A172 (cell line): ENCODE data around the gene UNC13B. TPM values are rescaled to one million over a fixed set of nuclear protein-coding genes. Genes with fewer than 3 reads are reported as not detected.
A peak's percentile ranks its signal among the peaks of the same experiment; 100 is the strongest.

ENCODE experiments used
- DNase-seq: peaks from one replicate; pipeline ENCODE4 v3.0.0-alpha.2; 2015; ENCODE audit warnings: low spot score
- total RNA-seq: library from RNA; depleted of rRNA; stranded (reverse); fragments of >200 nt; shearing (Covaris generic); gene quantifications from 2 replicates; pipeline ENCODE4 v1.2.3, GENCODE V29; 2014

The UNC13B gene
- total RNA-seq, 1 experiment from 2014 or later, result 6.7 TPM

DNA sequence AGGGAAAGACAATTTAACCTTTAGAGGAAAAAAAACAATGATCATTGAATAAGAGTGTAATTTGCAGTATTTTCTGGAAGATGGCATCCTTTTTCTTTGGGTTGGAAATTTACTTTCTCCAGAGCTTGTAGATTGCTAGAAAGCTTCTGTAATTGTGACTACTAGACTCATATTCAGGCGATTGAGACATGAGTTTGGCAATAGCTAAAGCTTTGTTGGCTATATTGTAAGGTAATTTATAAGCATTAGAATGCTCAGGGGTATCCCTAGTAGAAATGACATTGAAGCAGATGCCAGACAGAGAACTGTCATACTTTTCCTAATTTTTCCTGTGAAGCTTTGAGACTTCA is 115.3 kb downstream of the UNC13B start:
- DNase-seq, result no peak

GRCh38 chr9:35277628-35278359 is 116.0 kb downstream of the UNC13B start:
- DNase-seq, result peak; percentile 47

GRCh38 chr9:35279946-35280345 is 118.1 kb downstream of the UNC13B start:
- no peak for DNase-seq

DNA sequence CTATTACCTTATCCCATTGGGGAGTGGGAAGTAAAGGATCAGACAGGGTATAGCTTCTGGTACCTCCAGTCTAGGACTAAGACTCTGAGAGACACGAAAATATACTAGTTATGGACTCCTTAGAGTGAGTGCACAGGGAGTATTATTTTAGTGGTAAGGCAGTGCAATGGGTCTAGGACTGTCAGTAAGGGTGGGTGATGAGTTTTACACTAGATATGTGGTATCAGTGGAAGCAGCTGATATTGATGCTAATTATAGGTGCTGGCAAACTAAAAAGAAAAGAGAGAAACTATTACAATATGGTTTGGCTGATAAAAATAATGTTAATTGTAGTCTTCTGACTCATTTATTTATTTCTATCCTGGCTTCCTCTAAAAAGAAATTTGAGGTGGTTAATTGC is 118.6 kb downstream of the UNC13B start:
- DNase-seq, result no peak

DNA sequence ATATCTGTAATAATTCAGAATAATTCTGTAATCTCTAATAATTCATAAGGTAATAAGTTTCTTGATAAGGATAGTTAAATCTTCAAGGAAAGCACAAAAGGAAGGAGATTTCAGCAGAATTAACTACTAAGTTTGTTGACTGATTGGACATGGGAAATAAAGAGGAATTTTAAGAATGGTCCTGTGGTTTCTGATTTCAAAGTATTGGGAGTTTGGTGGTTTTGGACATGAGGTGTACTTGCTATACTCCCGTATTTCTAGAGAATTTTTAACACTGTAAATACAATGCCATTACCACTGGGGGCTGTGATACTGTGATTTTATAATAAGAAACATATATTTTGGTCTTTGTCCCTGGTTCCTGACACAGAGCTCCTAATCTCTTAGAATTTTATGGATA is 123.9 kb downstream of the UNC13B start:
- no peak for DNase-seq

GRCh38 chr9:35286381-35286780 is 124.6 kb downstream of the UNC13B start:
- DNase-seq, result no peak

- DNase-seq, result no peak
These were observed 126.3 kb downstream of the UNC13B start for GRCh38 chr9:35287987-35288632.

GRCh38 chr9:35288778-35289177 is 127.0 kb downstream of the UNC13B start:
- DNase-seq, result no peak

GRCh38 chr9:35293376-35293964 is 131.7 kb downstream of the UNC13B start:
- no peak for DNase-seq

DNA sequence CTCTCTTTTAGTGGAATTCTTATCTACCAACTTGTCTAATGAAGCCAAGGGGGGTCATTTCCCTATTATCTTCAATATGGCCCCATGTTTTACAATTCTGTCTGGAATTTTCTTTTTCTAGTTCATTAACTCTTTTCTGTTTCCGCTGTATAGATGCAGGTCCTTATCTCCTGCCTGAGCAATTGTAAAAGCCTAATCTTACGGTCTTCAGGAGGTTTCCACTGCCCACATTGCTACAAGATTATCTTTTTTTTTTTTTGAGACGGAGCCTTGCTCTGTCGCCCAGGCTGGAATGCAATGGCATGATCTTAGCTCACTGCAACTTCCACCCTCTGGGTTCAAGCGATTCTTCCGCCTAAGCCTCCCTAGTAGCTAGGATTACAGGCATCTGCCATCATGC is 132.3 kb downstream of the UNC13B start:
- DNase-seq, result no peak

DNA sequence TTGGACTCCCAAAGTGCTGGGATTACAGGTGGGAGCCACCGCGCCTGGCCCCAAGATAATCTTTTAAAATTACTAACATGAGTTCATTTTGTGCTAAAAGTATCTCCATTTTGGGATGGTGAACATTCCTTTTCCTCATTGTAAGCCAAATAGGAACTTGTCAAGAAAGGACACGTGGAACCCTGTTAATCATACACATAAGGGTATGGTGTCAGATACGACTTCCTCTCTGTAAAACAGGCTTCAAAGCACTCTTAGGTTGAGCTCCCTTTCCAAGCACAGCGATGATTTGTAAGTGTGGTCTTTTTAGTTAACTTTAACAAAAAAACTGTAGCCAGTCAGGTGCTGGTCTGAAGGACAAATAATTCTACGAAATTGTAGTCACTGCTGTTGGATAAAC is 132.7 kb downstream of the UNC13B start:
- DNase-seq, result no peak

GRCh38 chr9:35295369-35296036 is 133.7 kb downstream of the UNC13B start:
- no peak for DNase-seq

DNA sequence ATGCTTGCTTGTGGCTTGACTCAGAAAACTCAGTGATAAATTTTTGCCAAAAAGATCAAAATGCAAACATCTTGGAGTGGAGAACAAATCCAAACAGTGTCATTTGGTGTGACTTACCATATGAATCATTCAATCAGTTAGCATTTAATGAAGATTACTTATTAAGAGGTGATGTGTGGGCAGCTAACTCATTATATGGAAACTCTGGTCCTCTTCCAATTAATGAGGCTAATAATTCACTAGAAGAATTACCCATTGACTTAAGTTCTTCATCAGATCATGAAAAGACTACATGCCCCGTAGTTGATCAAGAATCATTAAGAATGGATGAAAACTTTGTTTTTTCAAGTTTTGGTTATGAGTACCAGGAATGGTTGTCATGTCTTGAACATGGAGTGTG is 141.8 kb downstream of the UNC13B start:
- no peak for DNase-seq

DNA sequence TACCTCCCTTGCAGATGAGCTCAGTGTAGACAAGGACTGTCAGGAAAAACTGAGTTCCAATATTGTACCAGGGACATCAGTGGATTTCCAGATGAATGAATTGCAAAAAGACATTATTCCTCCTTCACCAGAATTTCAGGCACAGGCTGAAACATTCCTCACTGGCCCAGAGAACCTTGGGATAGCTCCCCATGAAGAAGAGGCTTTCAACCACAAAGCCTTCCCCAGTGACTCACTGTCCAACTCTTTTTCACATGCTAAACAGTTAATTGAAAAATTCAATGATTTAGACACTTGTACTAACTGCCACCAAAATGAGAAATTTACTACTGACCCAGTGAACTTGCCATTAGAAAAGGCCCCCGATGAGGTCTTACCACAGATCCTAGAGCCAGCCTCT is 144.5 kb downstream of the UNC13B start:
- DNase-seq, result peak; percentile 1

GRCh38 chr9:35308316-35308715 is 146.5 kb downstream of the UNC13B start:
- DNase-seq, result no peak

DNA sequence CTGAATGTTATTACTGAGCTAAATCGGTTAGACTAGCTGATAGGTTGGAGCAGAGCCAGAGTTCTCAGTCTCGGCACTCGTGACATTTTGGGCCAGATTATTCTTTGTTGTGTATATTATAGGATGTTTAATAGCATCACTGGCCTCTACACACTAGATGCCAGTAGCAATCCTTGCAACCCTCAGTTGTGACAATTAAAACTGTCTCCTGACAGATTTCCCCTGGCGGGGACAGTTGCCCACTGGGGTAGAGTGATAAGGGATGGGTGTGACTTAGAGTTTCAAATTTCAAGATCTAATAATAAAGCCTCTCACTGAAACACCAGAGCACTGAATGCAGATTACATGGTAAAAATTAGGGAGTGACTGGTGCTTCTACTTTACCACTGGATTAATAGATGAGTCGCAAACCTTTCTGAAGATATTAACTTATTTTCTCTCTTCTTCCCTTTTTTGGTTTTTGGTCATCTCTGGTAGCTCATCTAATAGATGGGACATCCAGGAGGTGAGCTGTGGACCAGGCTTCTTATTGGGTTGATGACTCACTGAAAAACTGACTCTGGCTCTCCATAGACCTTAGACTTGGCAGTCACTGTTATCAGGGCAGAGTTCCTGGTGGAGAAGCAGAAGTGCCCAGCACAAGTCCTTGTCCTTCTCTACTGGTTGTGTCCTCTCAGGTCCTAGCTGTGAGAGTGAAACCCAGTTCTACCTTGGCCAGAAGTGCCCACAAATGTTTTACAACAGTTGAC is 150.3 kb downstream of the UNC13B start:
- no peak for DNase-seq

DNA sequence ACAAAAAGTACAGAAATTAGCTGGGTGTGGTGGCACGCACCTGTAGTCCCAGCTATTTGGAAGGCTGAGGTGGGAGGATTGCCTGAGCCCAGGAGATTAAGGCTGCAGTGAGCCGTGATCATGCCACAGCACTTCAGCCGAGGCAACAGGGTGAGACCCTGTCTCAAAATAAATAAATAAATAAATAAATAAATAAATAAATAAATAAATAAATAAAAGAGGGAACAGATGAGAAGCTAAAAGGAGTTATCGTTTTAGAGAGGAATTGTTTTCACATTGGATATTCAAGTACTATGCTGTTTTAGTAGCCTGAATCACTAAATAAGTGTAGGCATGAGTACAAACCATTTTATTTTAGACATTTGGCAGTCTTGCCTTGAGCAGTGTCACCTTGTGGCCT is 151.7 kb downstream of the UNC13B start:
- DNase-seq, result no peak

- peak; percentile 16 for DNase-seq
These were observed 152.1 kb downstream of the UNC13B start for GRCh38 chr9:35313916-35314315.

DNA sequence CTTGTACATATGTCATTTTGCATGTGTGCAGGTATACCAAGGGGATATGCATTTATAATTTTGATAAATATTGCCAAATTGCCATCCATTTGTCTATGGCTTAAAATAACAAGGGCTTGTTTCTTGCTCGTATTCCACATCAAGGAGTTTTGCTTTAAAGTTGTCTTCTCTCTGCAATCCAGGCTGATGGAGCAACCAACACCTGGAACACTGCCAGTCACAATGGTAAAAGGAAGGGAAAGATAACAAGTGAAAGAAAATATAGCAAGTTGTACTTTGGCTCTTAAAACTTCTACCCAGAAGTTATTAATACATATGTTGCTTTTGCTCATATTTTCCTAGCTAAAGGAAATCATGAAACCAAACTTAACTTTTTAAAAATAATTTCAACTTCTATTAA is 156.9 kb downstream of the UNC13B start:
- no peak for DNase-seq

DNA sequence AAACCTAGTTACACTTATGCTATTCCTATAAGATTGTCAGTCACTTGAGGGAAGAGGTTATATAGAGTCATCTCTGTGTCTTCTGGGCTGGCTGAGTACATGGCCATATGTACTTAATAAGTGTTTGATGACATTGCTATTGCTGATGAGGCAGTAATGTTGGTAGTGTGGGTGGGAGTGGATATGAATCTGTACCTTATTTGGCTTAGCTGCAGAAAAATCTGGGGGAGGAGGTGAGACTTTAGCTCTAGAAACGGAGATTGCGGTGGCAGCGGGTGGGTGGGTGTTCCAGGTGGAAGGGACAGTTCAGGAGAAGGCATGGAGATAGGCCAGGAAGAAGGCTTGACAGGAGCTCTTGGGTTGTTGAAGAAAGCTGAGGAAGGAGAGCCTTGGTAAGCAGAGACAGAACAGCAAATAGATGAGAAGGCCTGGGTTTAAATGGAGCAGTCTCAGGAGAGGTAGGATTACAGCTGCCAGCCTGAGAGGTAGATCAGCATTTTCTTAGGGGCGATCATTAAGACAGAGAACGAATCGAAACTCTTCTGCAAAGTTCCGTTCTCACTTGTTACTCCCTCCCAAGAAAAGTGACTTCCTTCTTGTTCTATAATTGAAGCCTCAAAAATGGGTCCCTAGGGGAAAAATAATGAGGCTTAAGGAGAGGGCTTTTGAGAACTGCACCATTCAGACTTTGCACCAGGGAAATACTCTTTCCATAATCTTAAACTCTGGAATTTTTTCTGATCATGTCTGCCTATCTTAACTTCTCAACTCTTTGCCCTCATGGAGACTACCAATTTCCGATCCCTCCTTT is 160.5 kb downstream of the UNC13B start:
- no peak for DNase-seq

DNA sequence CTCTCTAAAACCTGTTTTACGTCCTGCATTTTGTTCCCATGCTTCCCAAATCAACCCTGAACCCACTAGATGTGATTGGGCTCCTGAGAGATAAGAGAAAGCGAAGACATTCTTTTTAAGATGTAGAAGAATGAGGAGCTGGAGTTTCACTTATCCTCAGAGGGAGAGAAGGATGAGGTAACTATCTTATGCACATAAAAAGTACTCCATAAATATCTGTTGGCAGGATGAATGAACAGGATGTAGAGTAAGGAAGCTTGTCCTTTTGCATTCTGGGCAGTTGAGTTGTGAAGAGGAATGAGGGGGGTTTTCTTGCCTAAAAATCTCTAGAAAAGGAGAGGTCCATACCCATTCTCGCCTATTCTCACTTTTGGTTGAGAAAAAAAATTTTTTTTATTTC is 163.2 kb downstream of the UNC13B start:
- DNase-seq, result no peak
